ENCODE measurements around the gene PPP2R5C.
"Not testable (repeated sequence)": the region's sequence is repeated elsewhere in the genome, so short reads cannot be mapped to it uniquely, and the experiment has no call there.

The PPP2R5C gene

DNA sequence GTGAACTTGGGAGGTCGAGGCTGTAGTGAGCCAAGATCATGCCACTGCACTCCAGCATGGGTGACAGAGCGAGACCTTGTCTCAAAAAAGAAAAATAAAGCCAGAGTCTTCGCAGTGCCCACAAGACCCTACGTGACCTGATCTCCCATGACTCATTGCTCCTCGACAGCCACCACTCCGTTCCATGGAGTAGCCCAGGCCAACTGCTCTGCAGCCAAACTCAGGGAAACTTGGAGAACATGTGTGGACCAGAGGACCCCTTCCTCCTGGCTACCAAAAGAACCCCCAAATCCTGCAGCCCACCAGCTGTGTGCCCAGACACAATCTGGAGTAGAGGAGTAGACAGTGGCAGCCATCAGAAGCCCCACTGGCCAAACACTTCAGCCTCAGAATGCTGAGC lies 32.1 kb upstream of the PPP2R5C start:
- TF ChIP-seq, protein P1, sequence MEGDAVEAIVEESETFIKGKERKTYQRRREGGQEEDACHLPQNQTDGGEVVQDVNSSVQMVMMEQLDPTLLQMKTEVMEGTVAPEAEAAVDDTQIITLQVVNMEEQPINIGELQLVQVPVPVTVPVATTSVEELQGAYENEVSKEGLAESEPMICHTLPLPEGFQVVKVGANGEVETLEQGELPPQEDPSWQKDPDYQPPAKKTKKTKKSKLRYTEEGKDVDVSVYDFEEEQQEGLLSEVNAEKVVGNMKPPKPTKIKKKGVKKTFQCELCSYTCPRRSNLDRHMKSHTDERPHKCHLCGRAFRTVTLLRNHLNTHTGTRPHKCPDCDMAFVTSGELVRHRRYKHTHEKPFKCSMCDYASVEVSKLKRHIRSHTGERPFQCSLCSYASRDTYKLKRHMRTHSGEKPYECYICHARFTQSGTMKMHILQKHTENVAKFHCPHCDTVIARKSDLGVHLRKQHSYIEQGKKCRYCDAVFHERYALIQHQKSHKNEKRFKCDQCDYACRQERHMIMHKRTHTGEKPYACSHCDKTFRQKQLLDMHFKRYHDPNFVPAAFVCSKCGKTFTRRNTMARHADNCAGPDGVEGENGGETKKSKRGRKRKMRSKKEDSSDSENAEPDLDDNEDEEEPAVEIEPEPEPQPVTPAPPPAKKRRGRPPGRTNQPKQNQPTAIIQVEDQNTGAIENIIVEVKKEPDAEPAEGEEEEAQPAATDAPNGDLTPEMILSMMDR (IDR thresholded peaks at IDR 0.05), result no peak
- no peak for DNase-seq (ENCODE audit: low spot score)
- Histone ChIP-seq H3K4me3 (no peak overlapping the region), H3K27ac (no peak overlapping the region)

DNA sequence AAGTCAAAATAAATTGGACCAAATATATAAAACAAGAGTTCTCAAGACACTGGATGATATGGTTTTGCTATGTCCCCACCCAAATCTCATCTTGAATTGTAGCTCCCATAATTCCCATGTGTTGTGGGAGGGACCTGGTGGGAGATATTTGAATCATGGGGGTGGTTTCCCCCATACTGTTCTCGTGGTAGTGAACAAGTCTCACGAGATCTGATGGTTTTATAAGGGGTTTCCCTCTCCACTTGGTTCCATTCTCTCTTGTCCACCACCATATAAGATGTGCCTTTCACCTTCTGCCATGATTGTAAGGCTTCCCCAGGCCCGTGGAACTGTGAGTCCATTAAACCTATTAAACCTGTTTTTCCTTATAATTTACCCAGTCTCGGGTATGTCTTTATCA lies 31.4 kb upstream of the PPP2R5C start:
- H3K4me3 ChIP-seq; H3K27ac ChIP-seq; DNase-seq (ENCODE audit: low spot score): not testable (repeated sequence)

DNA sequence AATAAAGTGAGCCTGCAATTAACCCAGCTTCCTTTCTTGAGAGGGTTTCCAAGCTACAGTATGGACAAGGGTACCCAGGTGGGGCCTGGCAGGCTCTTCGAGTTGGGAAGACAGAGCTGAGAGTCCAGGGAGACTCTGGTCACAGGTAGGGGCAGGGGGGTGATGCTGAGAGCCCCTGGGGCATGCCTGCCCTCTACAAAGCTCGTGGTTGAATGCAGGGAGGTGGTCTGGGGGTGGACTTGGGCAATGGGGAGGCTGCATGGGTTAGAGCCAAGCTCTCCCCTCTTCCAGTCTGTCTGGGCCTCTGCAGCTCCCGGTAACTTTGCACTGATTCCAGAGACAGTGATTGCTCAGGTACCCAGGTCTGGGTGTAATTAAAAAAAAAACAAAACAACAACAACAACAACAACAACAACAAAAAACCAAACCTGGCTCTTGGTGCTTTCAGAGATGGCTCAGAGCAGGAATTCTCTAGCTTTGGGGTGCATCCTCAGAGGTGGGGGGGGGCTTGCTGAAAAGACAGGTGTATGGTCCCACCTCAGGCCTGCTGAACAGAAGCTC lies 30.8 kb upstream of the PPP2R5C start:
- DNase-seq (ENCODE audit: low spot score), result no peak
- H3K27ac ChIP-seq, result peak overlapping the region in 1 of 2 donors; percentile 53
- H3K4me3 ChIP-seq, result peak overlapping the region; percentile 14
- TF ChIP-seq, protein P1 (IDR thresholded peaks at IDR 0.05), result no peak

DNA sequence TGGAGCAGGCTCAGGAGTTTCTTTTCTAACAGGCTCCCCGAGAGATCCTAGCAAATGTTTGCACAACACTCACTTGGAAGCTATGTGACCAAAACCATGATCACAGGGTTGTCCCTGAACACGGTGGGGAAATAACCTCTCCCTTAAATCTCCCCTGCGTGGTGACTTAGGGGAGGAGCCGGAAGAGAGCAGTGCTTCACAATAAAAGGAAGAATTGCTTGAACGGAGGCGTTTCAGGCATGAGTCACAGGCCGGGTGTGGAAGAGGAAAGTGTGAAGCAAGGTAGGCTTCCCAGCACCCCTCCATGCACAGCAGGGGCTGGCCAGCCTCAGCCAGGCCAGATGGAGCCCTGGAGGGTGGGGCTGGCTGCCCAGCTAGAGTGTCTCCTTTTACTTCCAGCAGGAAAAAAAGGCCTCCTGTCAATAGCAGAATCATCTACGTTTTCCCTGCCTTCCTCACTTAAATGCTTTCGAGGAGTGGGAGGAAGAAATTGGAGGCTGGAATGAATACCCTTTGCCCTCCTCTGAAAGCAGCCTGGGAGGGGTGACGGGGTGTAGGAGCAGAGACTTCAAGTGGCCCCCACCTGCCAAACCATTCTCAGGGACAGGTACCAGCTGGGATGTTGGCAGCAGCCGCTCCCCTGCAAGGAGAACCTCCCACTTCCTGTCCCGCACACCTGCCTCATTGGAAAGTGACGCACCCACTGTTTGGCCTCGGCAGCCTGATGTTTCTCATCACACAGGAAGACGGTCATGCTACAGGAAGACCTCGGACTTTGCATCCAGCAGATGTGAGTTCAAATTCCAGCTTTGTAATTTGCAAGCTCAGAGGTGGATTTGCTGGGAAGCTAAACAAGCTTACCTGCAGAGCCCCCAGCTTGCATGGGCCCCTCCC lies 30.1 kb upstream of the PPP2R5C start:
- H3K27ac ChIP-seq, result peak overlapping the region in 1 of 2 donors; percentile 53
- TF ChIP-seq, protein P1 (IDR thresholded peaks at IDR 0.05), result no peak
- DNase-seq (ENCODE audit: low spot score), result peak; percentile 64
- peak overlapping the region; percentile 14 for H3K4me3 ChIP-seq

DNA sequence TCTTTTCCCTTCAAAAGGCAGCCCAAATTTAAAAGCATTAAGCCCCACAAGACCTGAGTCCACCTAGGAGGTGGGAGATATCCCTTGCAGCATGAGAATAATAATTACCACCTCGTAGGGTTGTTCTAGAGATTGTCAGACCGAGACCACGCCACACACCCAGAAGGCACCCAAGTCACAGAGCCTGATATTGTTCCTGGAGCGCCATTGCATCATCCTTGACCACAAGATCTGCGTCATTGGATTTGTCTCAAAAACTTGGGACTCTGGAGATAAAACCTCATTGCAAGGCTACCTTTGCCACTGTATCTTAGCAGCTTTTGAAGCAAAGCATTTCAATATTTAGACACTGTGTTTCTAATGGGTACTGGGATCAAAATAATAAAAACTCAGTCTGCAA lies 29.4 kb upstream of the PPP2R5C start:
- H3K4me3 ChIP-seq, result no peak overlapping the region
- TF ChIP-seq, protein P1 (IDR thresholded peaks at IDR 0.05), result no peak
- H3K27ac ChIP-seq, result peak overlapping the region in 1 of 2 donors; percentile 53
- no peak for DNase-seq (ENCODE audit: low spot score)

DNA sequence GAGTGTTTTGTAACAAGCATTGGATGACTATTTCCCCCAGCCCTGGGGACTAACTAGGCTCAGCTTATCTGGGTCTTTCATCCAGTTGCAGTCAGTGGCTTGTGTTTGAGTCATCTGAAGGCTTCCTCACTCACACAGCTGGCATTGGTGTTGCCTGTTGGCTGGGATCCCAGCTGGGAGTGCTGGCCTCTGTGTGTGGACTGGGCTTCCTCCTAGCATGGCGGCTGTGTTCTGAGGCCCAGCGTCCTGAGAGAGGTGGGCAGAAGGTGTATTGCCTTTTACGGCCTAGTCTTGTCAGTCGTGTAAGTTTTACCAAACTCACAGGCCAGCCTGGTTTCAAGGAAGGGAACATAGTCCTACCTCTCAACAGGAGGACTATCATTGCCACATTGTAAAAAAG lies 28.3 kb upstream of the PPP2R5C start:
- no peak overlapping the region for H3K4me3 ChIP-seq
- H3K27ac ChIP-seq, result no peak overlapping the region
- DNase-seq (ENCODE audit: low spot score), result peak; percentile 64
- TF ChIP-seq, protein P1 (IDR thresholded peaks at IDR 0.05), result no peak

DNA sequence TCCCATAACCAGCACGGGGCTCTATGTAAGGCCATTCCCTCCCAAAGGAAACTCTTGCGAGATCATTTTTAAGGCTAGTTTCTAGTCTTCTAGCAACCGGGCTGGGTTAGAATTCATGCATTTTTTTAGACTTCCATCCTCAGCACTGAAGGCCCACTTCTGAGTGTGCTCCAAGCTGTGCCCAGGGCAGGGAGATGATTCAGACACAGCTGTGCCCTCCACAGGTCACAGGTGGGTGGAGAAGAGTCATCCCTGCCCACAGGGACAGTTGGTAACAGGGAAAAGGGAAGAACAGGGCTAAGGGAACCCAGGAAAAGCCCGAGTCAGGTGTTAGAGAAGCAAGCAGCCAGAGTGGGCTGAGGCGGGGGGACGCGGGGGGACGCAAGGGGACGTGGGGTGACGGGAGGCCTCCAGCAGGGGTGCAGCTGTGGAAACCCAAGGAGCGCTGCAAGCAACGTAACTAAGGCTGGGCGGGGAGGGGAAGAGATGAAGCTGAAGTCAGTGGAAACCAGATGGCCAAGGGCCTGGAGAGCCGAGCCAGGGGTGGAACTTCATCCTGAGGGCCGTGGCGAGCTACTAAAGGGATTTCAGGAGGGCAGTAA lies 27.2 kb upstream of the PPP2R5C start:
- TF ChIP-seq, protein P1 (IDR thresholded peaks at IDR 0.05), result no peak
- Histone ChIP-seq H3K4me3 (no peak overlapping the region), H3K27ac (no peak overlapping the region)
- DNase-seq (ENCODE audit: low spot score), result peak; percentile 64
